GM12872 (cell line): Measurements from ENCODE around the gene FTSJ3.

ENCODE experiments used
- CTCF ChIP-seq: IDR thresholded peaks from 3 replicates; pipeline ENCODE4 v1.5.1; 2011; ENCODE audit warnings: low read depth, mild to moderate bottlenecking, low read length, moderate library complexity; ENCODE audit not compliant: insufficient read depth

FTSJ3 gene

DNA sequence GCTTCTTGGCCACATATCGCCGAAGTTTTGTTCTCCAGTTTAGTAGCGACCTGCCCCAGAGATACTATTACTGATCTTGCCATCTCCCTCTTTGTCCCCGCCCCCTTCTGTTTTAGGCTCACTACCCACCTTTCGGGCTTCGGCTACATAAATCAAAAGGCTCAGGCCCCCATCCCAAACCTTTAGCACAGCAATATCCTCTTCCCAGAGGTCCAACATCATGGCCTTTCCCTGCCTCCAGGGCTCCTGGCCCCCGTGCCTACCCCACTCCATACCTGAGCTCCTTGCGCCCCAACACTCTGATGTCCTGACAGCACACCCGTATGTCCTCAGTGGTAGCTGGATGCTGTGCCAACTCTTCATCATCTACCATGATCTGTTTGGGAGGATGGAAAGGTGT lies 3.1 kb downstream of the FTSJ3 start:
- TF ChIP-seq CTCF: no peak

DNA sequence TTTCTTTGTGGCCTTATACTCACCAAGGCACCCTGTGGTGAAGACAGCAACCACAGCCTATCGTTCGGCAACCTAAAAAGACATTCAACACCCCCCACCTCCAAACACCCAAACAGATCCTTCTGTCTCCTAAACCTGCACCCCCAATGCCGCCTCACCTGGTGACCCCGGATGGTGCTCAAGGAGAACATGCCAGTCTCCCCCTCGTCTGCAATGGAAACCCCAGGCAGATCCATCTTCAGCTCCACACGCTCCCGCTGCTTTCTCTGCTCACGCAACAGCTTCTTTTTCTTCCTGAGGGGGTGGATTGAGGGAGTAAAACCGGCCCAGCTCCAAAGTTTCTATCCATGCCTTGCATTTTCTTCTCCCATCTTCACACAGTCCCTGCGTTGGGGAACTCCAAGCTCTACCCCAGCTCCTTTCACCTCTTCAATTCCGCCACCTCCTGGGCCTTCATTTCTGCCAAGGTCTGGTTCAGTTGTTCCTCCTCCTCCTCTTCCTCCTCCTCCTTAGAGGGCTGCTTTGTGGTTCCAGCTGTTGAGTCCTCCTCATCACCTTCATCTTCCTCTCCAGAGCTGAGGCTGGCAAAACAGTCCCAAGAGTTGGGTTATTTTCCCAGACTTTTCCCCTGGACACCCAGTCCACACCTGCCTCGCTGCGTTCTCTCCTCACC lies 3.7 kb downstream of the FTSJ3 start:
- TF ChIP-seq CTCF: no peak

GRCh38 chr17:63822537-63822936 lies 4.9 kb downstream of the FTSJ3 start:
- no peak for TF ChIP-seq CTCF

DNA sequence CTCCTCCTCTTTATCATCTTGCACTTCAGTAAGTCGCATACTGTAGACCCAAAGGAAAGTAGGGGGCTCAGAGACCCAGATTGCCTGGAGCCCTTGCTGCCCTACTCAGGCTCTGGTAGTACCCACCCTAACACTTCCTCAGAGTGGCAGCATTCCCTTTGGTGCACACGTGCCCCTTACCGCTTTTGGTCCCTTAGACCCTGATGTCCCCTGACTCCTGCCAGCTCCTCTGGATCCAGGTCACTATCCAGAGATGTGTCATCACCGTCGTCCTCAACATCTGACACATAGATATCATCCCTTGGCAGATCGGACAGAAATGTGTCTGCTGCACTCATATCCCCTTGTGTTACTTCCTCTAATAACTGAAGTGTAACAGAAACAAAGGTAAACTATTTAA lies 5.7 kb downstream of the FTSJ3 start:
- TF ChIP-seq CTCF: no peak

GRCh38 chr17:63820963-63821561 lies 6.4 kb downstream of the FTSJ3 start:
- no peak for TF ChIP-seq CTCF

DNA sequence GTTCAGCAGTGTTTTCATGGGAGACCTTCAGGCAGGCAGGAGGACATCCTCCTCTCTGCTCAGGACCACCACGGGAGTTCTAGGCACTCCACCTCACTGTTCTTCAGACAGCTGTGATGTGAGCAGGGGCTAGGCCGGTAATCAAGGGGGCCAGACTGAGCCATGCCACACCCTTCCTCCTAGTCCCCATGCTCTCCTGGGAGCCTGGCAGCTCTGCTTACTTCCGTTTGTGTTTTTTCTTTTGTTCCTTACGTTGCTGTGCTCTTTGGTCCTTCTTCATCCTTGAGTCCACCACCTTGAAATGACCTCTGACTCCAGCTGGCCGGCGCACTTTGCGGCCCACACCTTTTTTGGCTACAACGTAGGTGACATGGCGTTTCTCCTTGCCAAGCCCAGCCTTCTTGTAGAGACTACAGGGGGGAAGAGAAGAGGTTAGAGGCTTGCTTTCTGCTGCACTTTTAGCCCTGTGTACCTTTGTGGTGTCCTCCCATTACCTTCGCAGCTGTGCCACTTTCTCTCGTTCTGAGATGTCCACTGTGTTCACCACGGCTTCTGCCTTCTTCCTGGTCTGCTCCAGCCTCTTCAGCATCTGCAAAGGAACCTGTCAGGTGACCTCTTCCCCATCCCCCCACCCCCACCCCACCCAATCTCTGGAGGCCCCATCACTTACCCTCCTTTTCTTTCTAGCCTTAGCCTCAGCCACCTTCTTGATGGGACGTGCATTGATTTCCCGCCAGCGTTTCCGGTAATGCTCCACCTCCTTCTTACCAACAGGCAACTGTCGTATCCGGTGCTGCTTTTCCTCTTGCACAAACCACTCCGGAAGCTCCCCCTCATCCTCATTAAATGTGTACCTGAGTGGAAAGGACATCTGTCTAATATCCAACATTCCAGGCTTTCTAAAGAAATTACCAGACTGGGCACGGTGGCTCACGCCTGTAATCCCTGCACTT lies 7.6 kb downstream of the FTSJ3 start:
- TF ChIP-seq CTCF: no peak

- TF ChIP-seq CTCF: no peak
These were observed 8.3 kb downstream of the FTSJ3 start for GRCh38 chr17:63819131-63819530.
